HEK293 (cell line): ENCODE results near the gene STUB1.

Source experiments
- KLF10 ChIP-seq: fragments of 450-650 bp; IDR thresholded peaks from 2 replicates; pipeline ENCODE4 v1.5.1; 2018; ENCODE audit warnings: missing biosample characterization, mild to moderate bottlenecking, missing genetic modification characterization
- PATZ1 ChIP-seq: fragments of 450-650 bp; formaldehyde crosslinking; IDR thresholded peaks from 2 replicates; pipeline ENCODE4 v1.5.1; 2016; ENCODE audit warnings: missing biosample characterization, missing genetic modification characterization
- PRDM1 ChIP-seq: fragments of 450-650 bp; formaldehyde crosslinking; IDR thresholded peaks from 2 replicates; pipeline ENCODE4; 2016; ENCODE audit warnings: missing biosample characterization, missing genetic modification characterization
- SALL2 ChIP-seq: fragments of 450-650 bp; formaldehyde crosslinking; IDR thresholded peaks from 2 replicates; pipeline ENCODE4 v1.5.0; 2017; ENCODE audit warnings: missing biosample characterization, mild to moderate bottlenecking, missing genetic modification characterization, borderline replicate concordance
- SP2 ChIP-seq: fragments of 450-650 bp; formaldehyde crosslinking; IDR thresholded peaks from 2 replicates; pipeline ENCODE4 v1.5.1; 2016; ENCODE audit warnings: missing biosample characterization, missing genetic modification characterization
- ZBTB1 ChIP-seq: fragments of 450-650 bp; formaldehyde crosslinking; IDR thresholded peaks from 2 replicates; pipeline ENCODE4 v1.5.1; 2016; ENCODE audit warnings: missing biosample characterization, missing genetic modification characterization
- ZBTB20 ChIP-seq: fragments of 450-650 bp; formaldehyde crosslinking; IDR thresholded peaks from 2 replicates; pipeline ENCODE4 v1.5.1; 2016; ENCODE audit warnings: missing biosample characterization, missing genetic modification characterization
- ZBTB44 ChIP-seq: fragments of 450-650 bp; IDR thresholded peaks from 2 replicates; pipeline ENCODE4 v1.5.1; 2018; ENCODE audit warnings: missing biosample characterization, mild to moderate bottlenecking, missing genetic modification characterization
- ZFP3 ChIP-seq: fragments of 450-650 bp; formaldehyde crosslinking; IDR thresholded peaks from 2 replicates; pipeline ENCODE4 v1.5.1; 2016; ENCODE audit warnings: low read depth, missing biosample characterization, missing genetic modification characterization
- ZIC2 ChIP-seq: fragments of 450-650 bp; formaldehyde crosslinking; IDR thresholded peaks from 2 replicates; pipeline ENCODE4 v1.5.1; 2016; ENCODE audit warnings: missing biosample characterization, missing genetic modification characterization
- ZNF140 ChIP-seq: fragments of 450-650 bp; formaldehyde crosslinking; IDR thresholded peaks from 2 replicates; pipeline ENCODE4 v1.5.1; 2016; ENCODE audit warnings: missing biosample characterization, missing genetic modification characterization
- ZNF202 ChIP-seq: fragments of 450-650 bp; formaldehyde crosslinking; IDR thresholded peaks from 2 replicates; pipeline ENCODE4 v1.5.1; 2016; ENCODE audit warnings: missing biosample characterization, missing genetic modification characterization, borderline replicate concordance
- ZNF362 ChIP-seq: fragments of 450-650 bp; formaldehyde crosslinking; IDR thresholded peaks from 2 replicates; pipeline ENCODE4 v1.5.1; 2016; ENCODE audit warnings: missing biosample characterization, missing genetic modification characterization
- ZNF394 ChIP-seq: fragments of 450-650 bp; formaldehyde crosslinking; IDR thresholded peaks from 2 replicates; pipeline ENCODE4 v1.5.1; 2016; ENCODE audit warnings: missing biosample characterization, missing genetic modification characterization, mild to moderate bottlenecking, moderate library complexity, borderline replicate concordance
- ZNF416 ChIP-seq: fragments of 450-650 bp; formaldehyde crosslinking; IDR thresholded peaks from 2 replicates; pipeline ENCODE4 v1.5.1; 2016; ENCODE audit warnings: missing biosample characterization, missing genetic modification characterization
- ZNF433 ChIP-seq: fragments of 450-650 bp; formaldehyde crosslinking; IDR thresholded peaks from 2 replicates; pipeline ENCODE4 v1.5.1; 2016; ENCODE audit warnings: missing biosample characterization, missing genetic modification characterization, low read depth
- ZNF530 ChIP-seq: fragments of 450-650 bp; formaldehyde crosslinking; IDR thresholded peaks from 2 replicates; pipeline ENCODE4 v1.5.1; 2016; ENCODE audit warnings: low read depth, missing biosample characterization, missing genetic modification characterization
- ZNF555 ChIP-seq: fragments of 450-650 bp; formaldehyde crosslinking; conservative IDR thresholded peaks from 2 replicates; pipeline ENCODE4 v1.5.1; 2017; ENCODE audit warnings: missing biosample characterization, mild to moderate bottlenecking, missing genetic modification characterization, inconsistent platforms
- ZNF654 ChIP-seq: fragments of 450-650 bp; formaldehyde crosslinking; IDR thresholded peaks from 2 replicates; pipeline ENCODE4 v1.5.1; 2016; ENCODE audit warnings: low read depth, missing biosample characterization, missing genetic modification characterization
- ZNF664 ChIP-seq: fragments of 450-650 bp; formaldehyde crosslinking; IDR thresholded peaks from 2 replicates; pipeline ENCODE4 v1.5.1; 2016; ENCODE audit warnings: missing biosample characterization, missing genetic modification characterization
- ZNF677 ChIP-seq: fragments of 450-650 bp; IDR thresholded peaks from 2 replicates; pipeline ENCODE4 v1.5.0; 2018; ENCODE audit warnings: missing biosample characterization, mild to moderate bottlenecking, missing genetic modification characterization, moderate library complexity
- ZNF747 ChIP-seq: fragments of 450-650 bp; formaldehyde crosslinking; IDR thresholded peaks from 2 replicates; pipeline ENCODE4 v1.5.1; 2016; ENCODE audit warnings: missing biosample characterization, missing genetic modification characterization
- ZNF76 ChIP-seq: fragments of 450-650 bp; formaldehyde crosslinking; IDR thresholded peaks from 2 replicates; pipeline ENCODE4; 2016; ENCODE audit warnings: low read depth, missing biosample characterization, missing genetic modification characterization, borderline replicate concordance
- ZNF791 ChIP-seq: fragments of 450-650 bp; formaldehyde crosslinking; IDR thresholded peaks from 2 replicates; pipeline ENCODE4 v1.5.1; 2016; ENCODE audit warnings: missing biosample characterization, missing genetic modification characterization
- TF ChIP-seq, protein P1 (sequence below): fragments of 450-650 bp; formaldehyde crosslinking; IDR thresholded peaks from 2 replicates; pipeline ENCODE4 v1.5.1; 2017; ENCODE audit warnings: missing biosample characterization, missing genetic modification characterization
- TF ChIP-seq, protein P2 (sequence below): fragments of 450-650 bp; formaldehyde crosslinking; IDR thresholded peaks from 2 replicates; pipeline ENCODE4 v1.5.1; 2016; ENCODE audit warnings: missing biosample characterization, missing genetic modification characterization, borderline replicate concordance
- TF ChIP-seq, protein P3 (sequence below): sonication (generic); formaldehyde crosslinking; IDR thresholded peaks from 2 replicates; pipeline ENCODE4 v1.8.1; 2022; ENCODE audit warnings: mild to moderate bottlenecking, moderate library complexity, missing genetic modification reagents

The STUB1 gene

DNA sequence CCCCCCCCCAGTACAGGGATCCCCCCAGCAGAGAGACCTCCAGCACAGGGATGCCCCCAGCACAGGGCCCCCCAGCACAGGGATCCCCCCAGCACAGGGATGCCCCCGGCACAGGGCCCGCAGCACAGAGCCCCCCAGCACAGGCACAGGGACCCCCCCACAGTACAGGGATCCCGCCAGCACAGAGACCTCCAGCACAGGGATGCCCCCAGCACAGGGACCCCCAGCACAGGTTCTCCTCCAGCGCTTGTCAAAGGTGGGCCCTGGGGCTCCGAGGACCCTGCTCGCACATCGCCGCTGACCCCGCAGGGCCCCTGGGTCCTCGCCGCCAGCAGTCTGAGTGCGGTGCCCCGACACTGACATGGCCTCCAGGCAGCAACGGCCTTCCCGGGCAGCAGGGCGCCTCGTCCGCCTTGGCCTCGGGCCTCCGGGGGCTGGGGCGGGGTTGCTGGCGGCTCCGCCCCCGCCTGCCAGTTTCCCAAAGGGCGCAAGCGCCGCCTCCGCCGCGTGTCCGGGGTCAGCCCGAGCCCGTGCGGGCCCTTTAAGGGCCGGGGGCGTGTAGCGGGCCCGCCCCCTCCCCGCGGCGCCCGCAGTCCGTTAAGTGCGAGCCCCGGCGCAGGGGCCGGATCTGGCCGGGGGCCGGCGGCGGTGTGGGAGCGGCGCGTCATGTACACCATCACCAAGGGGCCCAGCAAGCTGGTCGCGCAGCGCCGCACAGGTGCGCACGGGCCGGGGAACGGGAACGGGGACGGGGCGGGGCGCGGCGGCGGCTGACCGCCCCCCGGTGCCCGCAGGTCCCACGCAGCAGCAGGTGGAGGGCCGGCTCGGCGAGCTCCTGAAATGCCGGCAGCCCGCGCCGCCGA, 38.7 kb upstream of the STUB1 start, which contains the start of gene MCRIP2 (continued):
- TF ChIP-seq ZNF664 (no peak), PATZ1 (tag by site-specific recombination) (peak; percentile 95), ZNF654 (tag by site-specific recombination) (no peak), ZBTB1 (tag by site-specific recombination) (no peak), ZFP3 (tag by site-specific recombination) (no peak), SALL2 (tag by site-specific recombination) (no peak), ZBTB44 (tag by site-specific recombination) (0 out of 2 replicates have a peak, but pooled peaks have one; percentile 28), ZIC2 (tag by site-specific recombination) (peak; percentile 49; the same call in 1 of the 2 replicates), ZNF530 (tag by site-specific recombination) (no peak), ZNF677 (tag by site-specific recombination) (no peak), ZNF791 (no peak), ZNF362 (no peak), SP2 (tag by site-specific recombination) (peak; percentile 59), ZNF433 (no peak), ZNF394 (tag by site-specific recombination) (no peak), ZBTB20 (tag by site-specific recombination) (peak; percentile 65), KLF10 (tag by site-specific recombination) (peak; percentile 97), ZNF140 (no peak), ZNF76 (tag by site-specific recombination) (no peak), ZNF555 (no peak), ZNF416 (tag by site-specific recombination) (no peak), ZNF747 (tag by site-specific recombination) (no peak), PRDM1 (tag by site-specific recombination) (no peak), ZNF202 (tag by site-specific recombination) (no peak)
- TF ChIP-seq, protein P1, sequence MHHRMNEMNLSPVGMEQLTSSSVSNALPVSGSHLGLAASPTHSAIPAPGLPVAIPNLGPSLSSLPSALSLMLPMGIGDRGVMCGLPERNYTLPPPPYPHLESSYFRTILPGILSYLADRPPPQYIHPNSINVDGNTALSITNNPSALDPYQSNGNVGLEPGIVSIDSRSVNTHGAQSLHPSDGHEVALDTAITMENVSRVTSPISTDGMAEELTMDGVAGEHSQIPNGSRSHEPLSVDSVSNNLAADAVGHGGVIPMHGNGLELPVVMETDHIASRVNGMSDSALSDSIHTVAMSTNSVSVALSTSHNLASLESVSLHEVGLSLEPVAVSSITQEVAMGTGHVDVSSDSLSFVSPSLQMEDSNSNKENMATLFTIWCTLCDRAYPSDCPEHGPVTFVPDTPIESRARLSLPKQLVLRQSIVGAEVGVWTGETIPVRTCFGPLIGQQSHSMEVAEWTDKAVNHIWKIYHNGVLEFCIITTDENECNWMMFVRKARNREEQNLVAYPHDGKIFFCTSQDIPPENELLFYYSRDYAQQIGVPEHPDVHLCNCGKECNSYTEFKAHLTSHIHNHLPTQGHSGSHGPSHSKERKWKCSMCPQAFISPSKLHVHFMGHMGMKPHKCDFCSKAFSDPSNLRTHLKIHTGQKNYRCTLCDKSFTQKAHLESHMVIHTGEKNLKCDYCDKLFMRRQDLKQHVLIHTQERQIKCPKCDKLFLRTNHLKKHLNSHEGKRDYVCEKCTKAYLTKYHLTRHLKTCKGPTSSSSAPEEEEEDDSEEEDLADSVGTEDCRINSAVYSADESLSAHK (tag by site-specific recombination) = no peak
- TF ChIP-seq, protein P2, sequence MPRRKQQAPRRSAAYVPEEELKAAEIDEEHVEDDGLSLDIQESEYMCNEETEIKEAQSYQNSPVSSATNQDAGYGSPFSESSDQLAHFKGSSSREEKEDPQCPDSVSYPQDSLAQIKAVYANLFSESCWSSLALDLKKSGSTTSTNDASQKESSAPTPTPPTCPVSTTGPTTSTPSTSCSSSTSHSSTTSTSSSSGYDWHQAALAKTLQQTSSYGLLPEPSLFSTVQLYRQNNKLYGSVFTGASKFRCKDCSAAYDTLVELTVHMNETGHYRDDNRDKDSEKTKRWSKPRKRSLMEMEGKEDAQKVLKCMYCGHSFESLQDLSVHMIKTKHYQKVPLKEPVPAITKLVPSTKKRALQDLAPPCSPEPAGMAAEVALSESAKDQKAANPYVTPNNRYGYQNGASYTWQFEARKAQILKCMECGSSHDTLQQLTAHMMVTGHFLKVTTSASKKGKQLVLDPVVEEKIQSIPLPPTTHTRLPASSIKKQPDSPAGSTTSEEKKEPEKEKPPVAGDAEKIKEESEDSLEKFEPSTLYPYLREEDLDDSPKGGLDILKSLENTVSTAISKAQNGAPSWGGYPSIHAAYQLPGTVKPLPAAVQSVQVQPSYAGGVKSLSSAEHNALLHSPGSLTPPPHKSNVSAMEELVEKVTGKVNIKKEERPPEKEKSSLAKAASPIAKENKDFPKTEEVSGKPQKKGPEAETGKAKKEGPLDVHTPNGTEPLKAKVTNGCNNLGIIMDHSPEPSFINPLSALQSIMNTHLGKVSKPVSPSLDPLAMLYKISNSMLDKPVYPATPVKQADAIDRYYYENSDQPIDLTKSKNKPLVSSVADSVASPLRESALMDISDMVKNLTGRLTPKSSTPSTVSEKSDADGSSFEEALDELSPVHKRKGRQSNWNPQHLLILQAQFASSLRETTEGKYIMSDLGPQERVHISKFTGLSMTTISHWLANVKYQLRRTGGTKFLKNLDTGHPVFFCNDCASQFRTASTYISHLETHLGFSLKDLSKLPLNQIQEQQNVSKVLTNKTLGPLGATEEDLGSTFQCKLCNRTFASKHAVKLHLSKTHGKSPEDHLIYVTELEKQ (tag by site-specific recombination) = no peak
- TF ChIP-seq, protein P3, sequence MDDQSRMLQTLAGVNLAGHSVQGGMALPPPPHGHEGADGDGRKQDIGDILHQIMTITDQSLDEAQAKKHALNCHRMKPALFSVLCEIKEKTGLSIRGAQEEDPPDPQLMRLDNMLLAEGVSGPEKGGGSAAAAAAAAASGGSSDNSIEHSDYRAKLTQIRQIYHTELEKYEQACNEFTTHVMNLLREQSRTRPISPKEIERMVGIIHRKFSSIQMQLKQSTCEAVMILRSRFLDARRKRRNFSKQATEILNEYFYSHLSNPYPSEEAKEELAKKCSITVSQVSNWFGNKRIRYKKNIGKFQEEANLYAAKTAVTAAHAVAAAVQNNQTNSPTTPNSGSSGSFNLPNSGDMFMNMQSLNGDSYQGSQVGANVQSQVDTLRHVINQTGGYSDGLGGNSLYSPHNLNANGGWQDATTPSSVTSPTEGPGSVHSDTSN (CRISPR knock-in tag) = no peak
